ENCODE measurements around the gene FAM120A. TPM values are rescaled to one million over a fixed set of nuclear protein-coding genes. Genes with fewer than 3 reads are reported as not detected.

Gene FAM120A
- total and polyA plus RNA-seq, 7 donors: 59.9 to 106 (median 66.0) TPM

- DNase-seq: no peak
- no peak overlapping the region for H3K27ac ChIP-seq
- H3K27me3 ChIP-seq: no peaks in the 10 kb centered on the region
- TF ChIP-seq, protein P1, sequence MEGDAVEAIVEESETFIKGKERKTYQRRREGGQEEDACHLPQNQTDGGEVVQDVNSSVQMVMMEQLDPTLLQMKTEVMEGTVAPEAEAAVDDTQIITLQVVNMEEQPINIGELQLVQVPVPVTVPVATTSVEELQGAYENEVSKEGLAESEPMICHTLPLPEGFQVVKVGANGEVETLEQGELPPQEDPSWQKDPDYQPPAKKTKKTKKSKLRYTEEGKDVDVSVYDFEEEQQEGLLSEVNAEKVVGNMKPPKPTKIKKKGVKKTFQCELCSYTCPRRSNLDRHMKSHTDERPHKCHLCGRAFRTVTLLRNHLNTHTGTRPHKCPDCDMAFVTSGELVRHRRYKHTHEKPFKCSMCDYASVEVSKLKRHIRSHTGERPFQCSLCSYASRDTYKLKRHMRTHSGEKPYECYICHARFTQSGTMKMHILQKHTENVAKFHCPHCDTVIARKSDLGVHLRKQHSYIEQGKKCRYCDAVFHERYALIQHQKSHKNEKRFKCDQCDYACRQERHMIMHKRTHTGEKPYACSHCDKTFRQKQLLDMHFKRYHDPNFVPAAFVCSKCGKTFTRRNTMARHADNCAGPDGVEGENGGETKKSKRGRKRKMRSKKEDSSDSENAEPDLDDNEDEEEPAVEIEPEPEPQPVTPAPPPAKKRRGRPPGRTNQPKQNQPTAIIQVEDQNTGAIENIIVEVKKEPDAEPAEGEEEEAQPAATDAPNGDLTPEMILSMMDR (IDR thresholded peaks at IDR 0.05): no peak
- TF ChIP-seq POLR2AphosphoS5 (IDR thresholded peaks at IDR 0.05) (no peak), EP300 (IDR thresholded peaks at IDR 0.05) (no peak), POLR2A (IDR thresholded peaks at IDR 0.05) (no peak)
- no peaks in the 10 kb centered on the region for H3K9me3 ChIP-seq
- intact Hi-C loops (cut with DNase I): no loop called here
- H3K36me3 ChIP-seq: peaks cover under 1 to 27% (median 9%) of the 10 kb centered on the region in 4 donors
- H3K4me1 ChIP-seq: peaks cover 0 to 14% (median 2%) of the 10 kb centered on the region in 4 donors
- no peak overlapping the region for H3K4me3 ChIP-seq
- WGBS, 2 donors: 70 to 74% methylated on average over 5 of the region's 5 CpGs
Observed at GRCh38 chr9:93492327-93492726, 40.8 kb downstream of the FAM120A start.

DNA sequence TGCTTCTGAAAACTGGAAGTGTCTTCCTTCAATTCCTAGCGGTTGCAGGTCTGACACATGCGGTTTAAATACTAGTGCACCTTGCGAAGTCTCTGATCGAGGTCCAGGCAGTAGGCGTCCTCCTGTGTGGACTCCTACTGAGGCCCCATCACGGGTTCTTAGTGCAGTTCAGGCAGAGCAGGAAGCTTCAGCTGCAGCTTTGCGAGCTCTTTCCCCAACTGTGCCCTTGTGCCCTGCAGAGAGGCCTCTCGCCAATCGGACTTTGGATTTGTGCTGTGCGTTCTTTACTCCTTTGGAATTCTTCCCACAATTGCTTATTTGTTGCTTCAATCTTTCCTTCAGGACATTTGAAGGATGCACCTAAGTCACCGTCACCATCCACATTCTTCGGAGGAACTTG lies 42.5 kb downstream of the FAM120A start:
- Histone ChIP-seq H3K4me3 (no peak overlapping the region), H3K4me1 (peaks cover 0 to 7% (median 2%) of the 10 kb centered on the region in 4 donors), H3K27ac (no peak overlapping the region), H3K36me3 (peaks cover 5 to 43% (median 17%) of the 10 kb centered on the region in 4 donors), H3K27me3 (no peaks in the 10 kb centered on the region), H3K9me3 (no peaks in the 10 kb centered on the region)
- TF ChIP-seq, protein P1 (IDR thresholded peaks at IDR 0.05): no peak
- no peak for TF ChIP-seq POLR2A (IDR thresholded peaks at IDR 0.05)
- no peak for TF ChIP-seq POLR2AphosphoS5 (IDR thresholded peaks at IDR 0.05)
- no peak for TF ChIP-seq EP300 (IDR thresholded peaks at IDR 0.05)
- DNase-seq: no peak
- 90 to 95% methylated on average over 12 of the region's 12 CpGs for WGBS, 2 donors
- intact Hi-C loops (cut with DNase I): no loop called here

DNA sequence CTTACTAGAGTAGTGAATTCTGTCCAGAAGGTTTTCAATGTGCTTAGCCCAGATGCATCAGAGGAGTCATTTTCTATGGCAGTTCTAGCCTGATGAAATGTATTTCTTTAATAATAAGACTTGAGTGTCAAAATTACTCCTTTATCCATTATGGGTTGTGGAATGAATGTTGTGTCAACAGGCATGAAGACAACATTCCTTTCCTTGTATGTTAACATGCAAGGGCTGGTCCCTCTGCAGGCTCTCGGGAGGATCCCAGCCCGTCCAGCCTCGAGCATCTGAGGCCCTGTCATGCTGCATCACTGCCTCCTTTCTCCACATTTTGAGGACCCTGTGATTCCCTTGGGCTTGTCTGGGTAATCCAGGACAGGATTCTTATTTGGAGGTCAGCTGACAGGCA lies 44.8 kb downstream of the FAM120A start:
- no peak for DNase-seq
- intact Hi-C loops (cut with DNase I): no loop called here
- Histone ChIP-seq H3K36me3 (peaks cover 5 to 54% (median 20%) of the 10 kb centered on the region in 4 donors), H3K9me3 (no peaks in the 10 kb centered on the region), H3K27me3 (no peaks in the 10 kb centered on the region), H3K4me1 (peaks cover 0 to 21% (median 10%) of the 10 kb centered on the region in 4 donors), H3K4me3 (no peak overlapping the region), H3K27ac (no peak overlapping the region)
- whole genome bisulfite sequencing, 2 donors: 70 to 86% methylated on average over 3 of the region's 3 CpGs
- no peak for TF ChIP-seq POLR2A (IDR thresholded peaks at IDR 0.05)
- TF ChIP-seq, protein P1 (IDR thresholded peaks at IDR 0.05): no peak
- TF ChIP-seq EP300 (IDR thresholded peaks at IDR 0.05): no peak
- TF ChIP-seq POLR2AphosphoS5 (IDR thresholded peaks at IDR 0.05): no peak

DNA sequence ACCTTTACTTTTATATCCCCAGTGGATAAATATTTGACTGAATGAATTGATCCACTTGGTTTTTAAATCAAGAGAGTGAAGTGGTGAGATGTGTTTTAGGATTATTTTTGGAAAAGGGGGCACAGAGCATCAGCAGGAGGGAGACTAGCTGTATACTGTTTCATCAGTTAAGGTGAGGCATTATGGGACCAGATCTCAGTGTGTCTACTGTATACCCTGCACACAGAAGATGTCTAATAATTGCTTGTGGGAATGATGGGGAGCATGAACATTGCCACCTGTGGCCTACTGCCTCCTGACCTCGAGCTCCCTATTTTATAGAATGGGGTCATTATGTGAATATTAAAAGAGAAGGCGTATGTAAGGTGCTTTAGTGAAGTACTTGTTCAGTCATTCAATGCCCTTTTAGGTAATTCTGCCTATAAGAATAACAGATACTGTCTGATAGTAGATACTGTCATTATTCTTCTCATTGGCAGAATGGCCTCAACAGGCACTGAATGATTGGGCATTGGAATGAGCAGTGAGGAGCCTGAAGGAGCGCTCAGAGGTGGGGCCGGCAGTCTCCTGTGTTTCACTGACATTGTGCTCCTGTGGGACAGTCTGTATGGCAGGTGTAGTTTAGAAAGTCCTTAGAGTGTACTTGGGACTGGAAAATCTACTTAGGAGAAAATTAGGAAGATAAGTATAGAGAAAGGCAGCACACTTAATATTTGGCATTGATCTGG lies 49.2 kb downstream of the FAM120A start:
- intact Hi-C loops (cut with DNase I): no loop called here
- TF ChIP-seq, protein P1 (IDR thresholded peaks at IDR 0.05): no peak
- TF ChIP-seq POLR2AphosphoS5 (IDR thresholded peaks at IDR 0.05) (no peak), POLR2A (IDR thresholded peaks at IDR 0.05) (no peak), EP300 (IDR thresholded peaks at IDR 0.05) (no peak)
- Histone ChIP-seq H3K27ac (peak overlapping the region; percentile 41 to 71 (median 58)), H3K9me3 (no peaks in the 10 kb centered on the region), H3K36me3 (peaks cover 0 to 42% (median 17%) of the 10 kb centered on the region in 4 donors), H3K4me3 (peak overlapping the region in 3 of 4 donors; percentile 22 to 36 (median 35)), H3K4me1 (peaks cover 0 to 34% (median 23%) of the 10 kb centered on the region in 4 donors), H3K27me3 (no peaks in the 10 kb centered on the region)
- WGBS, 2 donors: 92% methylated on average over 4 of the region's 4 CpGs
- DNase-seq: no peak

All from sigmoid colon (tissue), 7 donors.